ENCODE data around the gene CYB5R2.

DNA sequence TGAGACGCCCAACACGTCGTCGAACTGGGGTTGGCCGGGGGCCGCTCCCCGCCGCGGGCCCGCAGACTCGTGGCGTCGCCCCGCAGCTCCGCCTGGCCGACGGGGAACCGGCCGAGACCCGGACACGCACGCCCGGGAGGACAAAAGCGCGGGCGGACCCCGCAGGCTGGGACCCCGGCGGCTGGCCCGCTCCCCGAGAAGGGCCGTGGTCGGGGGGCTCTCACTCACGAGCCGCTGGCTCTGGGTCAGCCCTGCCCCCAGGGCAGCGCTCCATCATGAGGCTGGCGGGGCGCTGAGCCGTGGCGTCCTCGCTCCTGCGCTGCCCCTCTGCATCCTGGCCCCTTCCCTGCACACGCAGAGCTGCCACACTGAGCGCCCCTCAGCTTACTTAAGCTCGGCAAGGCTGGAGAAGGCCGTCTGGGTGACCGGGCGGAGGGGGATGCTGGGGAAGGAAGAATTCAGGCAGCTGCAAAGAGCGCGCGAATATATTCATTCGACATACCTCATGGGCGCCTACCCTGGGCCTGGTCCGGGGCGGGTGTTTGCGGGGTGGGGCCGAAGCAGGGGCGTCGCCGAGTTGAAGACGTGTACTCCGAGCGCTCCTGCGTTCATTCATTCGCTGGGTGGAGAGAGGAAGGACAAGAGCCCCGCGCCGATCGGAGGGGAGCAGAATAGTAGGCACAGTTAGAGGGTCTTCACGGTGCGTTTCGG lies 579 bp upstream of the CYB5R2 start:
- TF ChIP-seq POLR2A (IDR thresholded peaks at IDR 0.05) = no peak
- TF ChIP-seq CTCF (IDR thresholded peaks at IDR 0.05) = no peak
